GM23248 (cell line): ENCODE measurements around the gene NDUFAF3.

Experiments
- EZH2 ChIP-seq: fragments of 200-600 bp; sonication (generic); IDR thresholded peaks from 2 replicates; pipeline ENCODE4 v1.6.1; 2018; ENCODE audit warnings: antibody characterized with exemption, mild to moderate bottlenecking; ENCODE audit not compliant: insufficient read depth, poor library complexity, severe bottlenecking
- EZH2phosphoT487 ChIP-seq: fragments of 200-600 bp; sonication (generic); IDR thresholded peaks from 2 replicates; pipeline ENCODE4 v1.6.1; 2018; ENCODE audit warnings: antibody characterized with exemption, moderate library complexity, mild to moderate bottlenecking, low read depth; ENCODE audit not compliant: insufficient read depth

DNA sequence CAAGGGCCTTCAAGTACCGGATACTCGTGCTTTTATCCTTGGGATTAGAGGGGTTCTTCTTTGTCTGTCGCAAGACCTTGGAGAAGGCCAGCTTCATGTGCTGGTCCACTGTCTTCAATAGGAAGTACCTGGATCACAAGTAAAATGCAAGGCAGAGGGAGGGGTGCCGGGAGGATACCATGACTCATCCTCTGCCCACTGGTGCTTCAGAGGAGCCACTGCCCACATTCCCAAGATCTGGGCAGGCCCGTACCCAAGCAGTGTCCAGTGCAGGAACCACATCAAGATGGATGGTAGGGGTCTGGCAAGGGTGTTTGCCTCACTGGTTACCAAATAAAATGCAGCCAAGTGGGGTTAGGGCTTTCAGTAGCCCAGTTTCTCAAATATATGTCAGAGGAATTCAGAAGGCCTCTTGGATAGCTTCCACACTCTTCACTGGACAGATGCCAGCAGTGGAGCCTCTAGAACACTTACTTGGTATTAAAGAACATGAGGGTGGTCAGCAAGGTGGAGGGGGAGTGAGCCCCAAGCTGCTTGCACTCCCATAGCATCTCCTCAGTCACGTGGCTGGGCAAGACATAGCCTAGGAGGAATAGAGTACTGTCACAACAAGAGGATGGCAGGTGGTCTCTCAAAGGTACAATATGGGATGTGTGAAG lies 10.9 kb downstream of the NDUFAF3 start:
- TF ChIP-seq EZH2 (no peak), EZH2phosphoT487 (no peak)
